Activated CD4-positive, alpha-beta T cell treated with anti-CD3 and anti-CD28 coated beads for 36 hours (primary cell): Measurements from ENCODE around the gene GRIK1. TPM values are rescaled to one million over a fixed set of nuclear protein-coding genes. Genes with fewer than 3 reads are reported as not detected.

Source experiments
- ATAC-seq: fragments of 200-7000 bp; cut with Tn5 transposase; one replicate; pipeline ENCODE4 v1.10.0; 2021; ENCODE audit warnings: mild to moderate bottlenecking, moderate library complexity
- CTCF ChIA-PET: fragments of 350-600 bp; sonication (Branson Sonifier 250); formaldehyde crosslinking; loops from one replicate; lab custom pipeline; 2021; ENCODE audit warnings: antibody characterized with exemption; lab: Charles Lee
- POLR2A ChIA-PET: fragments of 350-600 bp; sonication (Branson Sonifier 250); formaldehyde crosslinking; loops from one replicate; lab custom pipeline; 2021; ENCODE audit warnings: antibody characterized with exemption, inconsistent platforms; lab: Charles Lee
- DNase-seq: peaks from one replicate; pipeline ENCODE4 v3.0.0-alpha.2; 2020
- H3K27ac Mint-ChIP-seq: one replicate; pipeline ENCODE4 v1.8.0; 2021; ENCODE audit warnings: mixed read lengths
- H3K27me3 Mint-ChIP-seq: one replicate; pipeline ENCODE4 v1.8.0; 2021; ENCODE audit warnings: mixed read lengths
- H3K36me3 Mint-ChIP-seq: one replicate; pipeline ENCODE4 v1.8.0; 2021; ENCODE audit warnings: low read depth, mixed read lengths
- H3K4me1 Mint-ChIP-seq: one replicate; pipeline ENCODE4 v1.8.0; 2021; ENCODE audit warnings: mixed read lengths
- H3K4me3 Mint-ChIP-seq: one replicate; pipeline ENCODE4 v1.8.0; 2021; ENCODE audit warnings: mild to moderate bottlenecking, moderate library complexity, mixed read lengths
- H3K9me3 Mint-ChIP-seq: one replicate; pipeline ENCODE4 v1.8.0; 2021; ENCODE audit warnings: low read depth, mixed read lengths
- intact Hi-C, 2 experiments: fragments of 100-400 bp; cut with DNase I in 1 of 2; cut with micrococcal nuclease in 1 of 2; formaldehyde crosslinking; loops; one replicate each; pipeline versions ENCODE4 v1.14.2 to v1.15.1; 2022 to 2024; cut with DNase I, micrococcal nuclease
- total RNA-seq, 2 experiments: library from RNA; stranded (reverse); gene quantifications; one replicate each; pipeline ENCODE4 v1.2.3, GENCODE V29; 2021

The GRIK1 gene
- total RNA-seq, 2 experiments from 2014 or later: not detected

DNA sequence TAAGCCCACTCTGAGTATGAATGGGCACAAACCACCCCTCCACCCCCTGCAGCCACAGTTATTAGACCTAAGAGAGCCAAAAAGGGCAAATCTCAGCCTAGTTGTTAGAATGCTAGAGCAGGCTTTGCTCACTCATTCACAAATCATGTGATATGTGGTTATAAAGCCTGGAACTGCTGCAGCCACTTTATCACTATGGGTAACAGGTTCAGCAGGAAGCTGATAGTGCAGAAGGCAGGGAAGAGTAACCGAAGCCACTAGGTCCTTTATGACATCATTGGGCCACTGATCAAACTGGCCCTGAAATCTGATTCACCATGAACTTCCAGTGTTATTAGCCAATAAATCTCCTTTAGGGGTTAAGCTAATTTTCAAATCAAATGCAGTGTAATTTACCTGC, 134.7 kb downstream of the GRIK1 start:
- no peaks in the 10 kb centered on the region for H3K36me3 Mint-ChIP-seq
- H3K4me3 Mint-ChIP-seq: no peak overlapping the region
- ATAC-seq (no peak), DNase-seq (no peak)
- H3K27ac Mint-ChIP-seq: no peak overlapping the region
- CTCF ChIA-PET: interaction anchor here (0.6 kb wide), 1 partner anchor 121 kb away, joined by 4 read pairs; no protein-coding TSS in a partner anchor
- intact Hi-C loops: no loop called here
- POLR2A ChIA-PET: no interaction called here
- H3K4me1 Mint-ChIP-seq: no peaks in the 10 kb centered on the region
- no peaks in the 10 kb centered on the region for H3K9me3 Mint-ChIP-seq
- H3K27me3 Mint-ChIP-seq: peaks cover 6% of the 10 kb centered on the region

DNA sequence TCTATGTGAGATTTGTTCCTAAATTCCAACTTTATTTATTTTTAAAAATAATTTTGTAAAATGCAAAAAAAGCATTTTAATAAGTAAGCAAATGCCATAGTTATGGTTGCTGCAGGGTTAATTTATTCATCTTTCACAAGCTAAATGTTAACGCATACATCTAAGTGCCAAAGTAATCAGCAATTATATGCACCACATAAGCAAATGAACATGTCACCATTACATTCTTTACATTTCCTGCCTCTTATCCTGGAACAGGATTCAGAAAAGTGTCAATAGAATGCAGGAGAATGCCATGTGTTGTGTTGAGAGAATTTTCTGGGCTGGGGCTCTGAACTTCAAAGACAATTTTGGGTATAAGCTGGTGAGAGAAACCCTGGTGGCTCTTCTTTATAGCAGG, 136.6 kb downstream of the GRIK1 start:
- CTCF ChIA-PET: no interaction called here
- no peaks in the 10 kb centered on the region for H3K36me3 Mint-ChIP-seq

DNA sequence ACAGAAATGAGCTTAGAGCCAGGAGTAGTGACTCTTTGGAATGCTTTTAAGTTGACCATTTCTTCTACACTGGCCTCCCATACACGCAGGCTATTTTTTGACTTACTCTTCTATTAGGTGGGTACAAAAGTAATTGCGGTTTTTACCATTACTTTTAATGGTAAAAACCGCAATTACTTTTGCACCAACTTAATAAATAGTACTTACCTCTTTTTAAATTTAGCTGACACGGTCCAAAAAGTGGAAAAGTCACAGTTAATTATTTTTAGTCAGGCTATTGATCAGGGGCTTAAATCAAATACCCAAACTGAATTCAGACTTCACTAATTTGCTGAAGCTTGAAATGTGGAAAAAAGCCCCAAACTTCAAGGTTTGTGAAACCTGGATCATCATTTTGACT, 138.7 kb downstream of the GRIK1 start:
- DNase-seq: no peak
- POLR2A ChIA-PET: no interaction called here
- peaks cover 14% of the 10 kb centered on the region for H3K27me3 Mint-ChIP-seq
- intact Hi-C loops: no loop called here
- H3K27ac Mint-ChIP-seq: no peak overlapping the region
- H3K4me3 Mint-ChIP-seq: no peak overlapping the region
- H3K36me3 Mint-ChIP-seq: no peaks in the 10 kb centered on the region
- H3K9me3 Mint-ChIP-seq: no peaks in the 10 kb centered on the region
- H3K4me1 Mint-ChIP-seq: no peaks in the 10 kb centered on the region
- ATAC-seq: no peak
- CTCF ChIA-PET: interaction anchor here (0.6 kb wide), 1 partner anchor 378 kb away, joined by 4 read pairs; no protein-coding TSS in a partner anchor

More for the DNA sequence above, 136.6 kb downstream of the GRIK1 start:
- Mint-ChIP-seq H3K4me3 (no peak overlapping the region), H3K27me3 (peaks cover 14% of the 10 kb centered on the region), H3K27ac (no peak overlapping the region), H3K4me1 (no peaks in the 10 kb centered on the region), H3K9me3 (no peaks in the 10 kb centered on the region)
- intact Hi-C loops: no loop called here
- DNase-seq (no peak), ATAC-seq (no peak)
- POLR2A ChIA-PET: no interaction called here

DNA sequence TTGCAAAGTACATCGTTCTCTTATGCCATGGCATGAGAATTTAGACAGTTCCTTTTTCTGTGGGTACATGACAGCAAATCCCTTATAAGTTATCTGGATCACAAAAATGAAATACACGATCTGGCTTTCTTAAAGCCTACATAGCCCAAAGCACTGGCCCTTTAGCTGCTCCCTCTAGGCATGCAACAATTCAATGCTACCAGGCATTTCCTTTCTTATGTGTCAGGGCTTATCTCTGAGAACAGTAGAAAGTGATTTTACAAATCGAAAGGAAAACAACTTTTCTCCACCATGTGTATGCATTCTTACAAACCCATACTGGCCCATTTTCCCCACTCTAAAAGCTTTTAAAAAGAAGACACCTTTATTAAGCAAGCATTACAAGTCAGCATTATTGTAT, 139.7 kb downstream of the GRIK1 start:
- H3K4me3 Mint-ChIP-seq: no peak overlapping the region
- ChIA-PET CTCF (interaction anchor here (0.7 kb wide), 1 partner anchor 618 kb away, joined by 3 read pairs; no protein-coding TSS in a partner anchor), POLR2A (no interaction called here)
- H3K27ac Mint-ChIP-seq: no peak overlapping the region
- no peaks in the 10 kb centered on the region for H3K4me1 Mint-ChIP-seq
- H3K9me3 Mint-ChIP-seq: no peaks in the 10 kb centered on the region
- no peak for ATAC-seq
- no peak for DNase-seq
- intact Hi-C loops: no loop called here
- no peaks in the 10 kb centered on the region for H3K36me3 Mint-ChIP-seq
- peaks cover 14% of the 10 kb centered on the region for H3K27me3 Mint-ChIP-seq

- no peaks in the 10 kb centered on the region for H3K4me1 Mint-ChIP-seq
- no peak for DNase-seq
- intact Hi-C loops: no loop called here
Measured at GRCh38 chr21:29798840-29799239, 141.0 kb downstream of the GRIK1 start.

GRCh38 chr21:29797155-29797554, 142.6 kb downstream of the GRIK1 start:
- ChIA-PET POLR2A (no interaction called here), CTCF (interaction anchor here (1.3 kb wide), 1 partner anchor 12 kb away, joined by 3 read pairs; no protein-coding TSS in a partner anchor)
- Mint-ChIP-seq H3K4me3 (no peak overlapping the region), H3K27me3 (peaks cover 11% of the 10 kb centered on the region), H3K36me3 (no peaks in the 10 kb centered on the region), H3K9me3 (no peaks in the 10 kb centered on the region), H3K4me1 (no peaks in the 10 kb centered on the region), H3K27ac (no peak overlapping the region)
- ATAC-seq (no peak), DNase-seq (no peak)
- intact Hi-C loops: no loop called here

More at GRCh38 chr21:29798840-29799239, 141.0 kb downstream of the GRIK1 start:
- no peak for ATAC-seq
- Mint-ChIP-seq H3K4me3 (no peak overlapping the region), H3K27ac (no peak overlapping the region), H3K36me3 (no peaks in the 10 kb centered on the region), H3K27me3 (peaks cover 14% of the 10 kb centered on the region), H3K9me3 (no peaks in the 10 kb centered on the region)
- ChIA-PET CTCF (no interaction called here), POLR2A (no interaction called here)

- Mint-ChIP-seq H3K9me3 (no peaks in the 10 kb centered on the region), H3K27me3 (peaks cover 4% of the 10 kb centered on the region), H3K27ac (no peak overlapping the region), H3K36me3 (no peaks in the 10 kb centered on the region), H3K4me1 (no peaks in the 10 kb centered on the region), H3K4me3 (no peak overlapping the region)
- ChIA-PET POLR2A (interaction anchor here (0.7 kb wide), 1 partner anchor 1761 kb away, joined by 4 read pairs; no protein-coding TSS in a partner anchor), CTCF (no interaction called here)
- DNase-seq (no peak), ATAC-seq (no peak)
- intact Hi-C loops: no loop called here
Measured at GRCh38 chr21:29793712-29794111, 146.1 kb downstream of the GRIK1 start.

- POLR2A ChIA-PET: no interaction called here
- Mint-ChIP-seq H3K36me3 (no peaks in the 10 kb centered on the region), H3K4me3 (no peak overlapping the region), H3K27ac (no peak overlapping the region), H3K4me1 (no peaks in the 10 kb centered on the region), H3K27me3 (peaks cover 6% of the 10 kb centered on the region), H3K9me3 (no peaks in the 10 kb centered on the region)
- intact Hi-C loops: no loop called here
- ATAC-seq (no peak), DNase-seq (no peak)
- CTCF ChIA-PET: no interaction called here
Measured at GRCh38 chr21:29789393-29789792, 150.4 kb downstream of the GRIK1 start.

DNA sequence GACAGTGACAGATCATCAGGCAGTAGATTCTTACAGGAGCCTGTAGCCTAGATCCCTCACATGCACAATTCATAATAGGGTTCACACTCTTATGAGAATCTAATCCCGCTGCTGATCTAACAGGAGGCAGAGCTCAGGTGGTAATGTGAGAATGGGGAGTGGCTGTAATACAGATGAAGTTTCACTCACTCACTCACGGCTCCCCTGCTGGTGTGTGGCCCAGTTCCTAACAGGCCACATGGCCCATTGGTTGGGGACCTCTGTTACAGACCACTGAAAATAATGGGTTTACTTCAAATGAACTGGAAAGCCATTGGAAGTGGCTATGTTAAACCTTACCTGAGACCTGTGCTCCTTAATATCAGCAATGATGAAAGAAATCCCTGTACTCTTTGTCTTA, 151.0 kb downstream of the GRIK1 start:
- ChIA-PET CTCF (no interaction called here), POLR2A (no interaction called here)
- H3K9me3 Mint-ChIP-seq: no peaks in the 10 kb centered on the region
- ATAC-seq (no peak), DNase-seq (no peak)
- H3K36me3 Mint-ChIP-seq: no peaks in the 10 kb centered on the region
- no peak overlapping the region for H3K27ac Mint-ChIP-seq
- no peak overlapping the region for H3K4me3 Mint-ChIP-seq
- H3K4me1 Mint-ChIP-seq: no peaks in the 10 kb centered on the region
- peaks cover 6% of the 10 kb centered on the region for H3K27me3 Mint-ChIP-seq
- intact Hi-C loops: no loop called here

DNA sequence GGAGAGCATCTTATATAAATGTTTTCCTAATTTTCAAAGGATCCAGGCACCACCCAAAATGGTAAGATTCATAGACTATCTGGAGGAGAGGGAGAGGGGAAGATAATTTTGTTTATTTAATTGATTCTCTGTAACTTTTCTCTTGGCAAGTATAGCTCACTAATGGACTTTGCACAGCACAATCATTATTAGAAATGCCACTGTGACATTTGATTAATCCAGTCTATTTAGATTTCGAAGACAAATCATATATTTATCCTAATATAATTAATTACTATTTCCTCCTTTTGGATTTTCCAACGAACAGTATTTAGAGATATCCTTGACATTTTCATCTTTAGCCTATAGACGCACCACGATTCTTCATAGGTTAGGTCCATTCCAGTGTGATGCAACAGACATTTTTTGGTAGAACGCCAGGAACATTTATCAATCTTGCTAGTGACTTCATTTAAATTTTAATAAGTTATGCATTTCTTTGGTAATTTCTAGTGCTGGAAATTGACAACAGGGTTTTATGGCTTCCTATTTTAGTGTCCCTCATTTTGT, 152.4 kb downstream of the GRIK1 start:
- ATAC-seq (no peak), DNase-seq (no peak)
- Mint-ChIP-seq H3K9me3 (no peaks in the 10 kb centered on the region), H3K36me3 (no peaks in the 10 kb centered on the region), H3K27me3 (peaks cover 6% of the 10 kb centered on the region), H3K27ac (no peak overlapping the region), H3K4me3 (no peak overlapping the region), H3K4me1 (no peaks in the 10 kb centered on the region)
- CTCF ChIA-PET: no interaction called here
- intact Hi-C loops: no loop called here
- POLR2A ChIA-PET: no interaction called here

DNA sequence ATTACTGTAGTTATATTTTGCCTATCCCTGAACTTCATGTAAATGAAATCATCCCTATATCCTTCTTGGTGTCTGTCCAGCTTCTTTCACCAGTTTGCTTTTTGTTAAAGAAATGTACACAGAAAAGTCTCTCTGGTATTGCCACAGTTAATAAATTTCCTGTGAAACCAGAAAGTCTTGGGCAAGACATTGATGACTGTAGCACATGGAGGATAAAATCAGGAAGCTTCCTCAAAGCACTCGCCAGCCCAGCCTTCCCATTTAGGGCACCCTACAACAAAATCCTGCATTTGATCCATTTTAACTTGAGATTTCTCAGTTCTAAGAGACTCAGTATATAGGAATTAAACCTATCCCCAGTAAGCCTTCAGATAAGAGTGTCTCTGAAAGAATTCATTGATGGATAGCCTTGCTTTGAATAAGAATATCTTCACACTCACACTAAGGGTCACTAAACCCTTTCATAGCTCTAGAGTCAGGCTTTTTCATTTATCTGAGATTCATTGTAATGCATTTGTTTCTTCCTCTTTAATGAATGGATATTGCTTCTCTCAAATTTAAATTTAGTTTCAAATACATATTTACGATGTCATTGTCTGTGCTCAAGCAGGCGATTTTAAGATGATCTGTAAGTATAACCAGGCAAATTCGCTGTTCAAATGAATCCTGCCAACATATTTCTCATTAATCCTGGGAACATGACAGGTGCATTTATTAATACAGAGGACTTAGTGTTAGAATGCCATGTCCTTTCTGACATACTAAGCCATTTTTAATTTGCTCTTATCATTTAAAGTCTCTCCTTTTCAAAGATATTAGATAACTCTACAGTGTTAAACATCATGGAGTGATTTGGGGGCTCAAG, 153.1 kb downstream of the GRIK1 start:
- H3K4me3 Mint-ChIP-seq: no peak overlapping the region
- no peak overlapping the region for H3K27ac Mint-ChIP-seq
- ChIA-PET POLR2A (no interaction called here), CTCF (no interaction called here)
- no peaks in the 10 kb centered on the region for H3K36me3 Mint-ChIP-seq
- intact Hi-C loops: no loop called here
- ATAC-seq (no peak), DNase-seq (no peak)
- no peaks in the 10 kb centered on the region for H3K4me1 Mint-ChIP-seq
- peaks cover 6% of the 10 kb centered on the region for H3K27me3 Mint-ChIP-seq
- H3K9me3 Mint-ChIP-seq: no peaks in the 10 kb centered on the region

DNA sequence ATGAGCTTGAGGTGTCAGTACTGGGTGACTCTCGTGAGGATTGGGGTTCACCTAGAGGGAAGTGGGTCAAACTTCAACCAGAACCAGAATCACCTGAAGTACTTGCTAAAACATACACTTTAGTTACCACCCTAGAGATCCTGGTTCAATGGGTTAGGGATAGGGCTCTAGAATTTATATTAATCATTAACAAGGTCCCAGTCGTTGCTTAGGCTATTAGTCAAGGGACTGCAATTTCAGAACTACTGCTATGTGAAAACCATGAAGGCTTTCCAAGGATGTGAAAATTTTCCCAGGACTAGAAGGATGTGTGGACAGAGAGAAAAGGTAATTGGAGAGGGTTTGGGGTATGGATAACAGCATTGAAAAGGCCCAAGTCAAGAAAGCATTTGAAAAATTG, 162.6 kb downstream of the GRIK1 start:
- Mint-ChIP-seq H3K4me1 (no peaks in the 10 kb centered on the region), H3K36me3 (no peaks in the 10 kb centered on the region), H3K9me3 (no peaks in the 10 kb centered on the region), H3K4me3 (no peak overlapping the region), H3K27me3 (peaks cover 8% of the 10 kb centered on the region), H3K27ac (no peak overlapping the region)
- no peak for DNase-seq
- ChIA-PET POLR2A (no interaction called here), CTCF (no interaction called here)
- intact Hi-C loops: no loop called here
- no peak for ATAC-seq
